Activated T-helper 2 cell treated with anti-CD3 and anti-CD28 coated beads, Interferon-gamma antibody, Interleukin-2, Interleukin-4, amounts not matched to agents 10 μg/mL and 5 μg/mL and 100 μg/mL, durations not matched to agents 14 hours and 24 hours and 36 hours (primary cell): Measurements from ENCODE around the gene FGF1. TPM values are rescaled to one million over a fixed set of nuclear protein-coding genes. Genes with fewer than 3 reads are reported as not detected.

Experiments
- DNase-seq: peaks from one replicate; pipeline ENCODE4 v3.0.0; 2021; ENCODE audit warnings: low spot score
- H3K27ac Mint-ChIP-seq: one replicate; pipeline ENCODE4 v1.8.0; 2021; ENCODE audit warnings: mixed read lengths
- H3K27me3 Mint-ChIP-seq: one replicate; pipeline ENCODE4 v1.8.0; 2021; ENCODE audit warnings: low read depth, mixed read lengths
- H3K36me3 Mint-ChIP-seq: one replicate; pipeline ENCODE4 v1.8.0; 2021; ENCODE audit warnings: low read depth, mixed read lengths
- H3K4me1 Mint-ChIP-seq: one replicate; pipeline ENCODE4 v1.8.0; 2021; ENCODE audit warnings: low read depth, mixed read lengths
- H3K4me3 Mint-ChIP-seq: one replicate; pipeline ENCODE4 v1.8.0; 2021; ENCODE audit warnings: low read depth, mild to moderate bottlenecking, moderate library complexity, mixed read lengths
- H3K9me3 Mint-ChIP-seq: one replicate; pipeline ENCODE4 v1.8.0; 2021; ENCODE audit warnings: mixed read lengths
- intact Hi-C: fragments of 100-400 bp; cut with micrococcal nuclease; formaldehyde crosslinking; loops from one replicate; pipeline ENCODE4 v1.15.1; 2023
- total RNA-seq: library from RNA; stranded (reverse); gene quantifications from 2 replicates; pipeline ENCODE4 v1.2.3, GENCODE V29; 2022

FGF1 gene
- not detected in 2 replicates for total RNA-seq

- intact Hi-C loops, result no loop called here
- no peak for DNase-seq
- no peak within 1 kb of the TSS for H3K4me3 Mint-ChIP-seq
- no peak within 1 kb of the TSS for H3K27ac Mint-ChIP-seq
- peaks cover 5% of the 10 kb centered on the region for H3K27me3 Mint-ChIP-seq
- H3K4me1 Mint-ChIP-seq, result no peaks in the 10 kb centered on the region
- no peaks in the 10 kb centered on the region for H3K9me3 Mint-ChIP-seq
- no peaks in the 10 kb centered on the region for H3K36me3 Mint-ChIP-seq
These were observed at the start of gene FGF1 for GRCh38 chr5:142685418-142686209. Gene FGF1, minus strand, starts transcription at chr5:142686090. Its CDS starts 71,963 bp downstream, at chr5:142614127.

DNA sequence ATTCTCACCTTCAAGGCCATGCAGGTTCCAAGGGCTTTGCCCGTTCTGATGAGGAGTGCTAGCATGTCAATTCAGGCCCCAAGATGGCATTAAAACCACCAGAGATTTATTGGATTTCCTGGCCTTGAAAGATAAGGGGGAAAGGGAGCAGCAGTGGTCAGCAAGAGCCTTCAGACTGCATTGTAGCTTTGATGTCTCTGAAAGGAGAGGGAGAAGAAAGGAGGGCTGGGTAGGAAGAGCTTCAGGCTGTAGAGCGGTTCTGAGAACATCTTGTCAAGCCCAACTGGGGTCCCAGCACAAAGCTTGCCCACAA, 41.8 kb upstream of the FGF1 start:
- Mint-ChIP-seq H3K4me3 (no peak overlapping the region), H3K4me1 (peaks cover 2% of the 10 kb centered on the region), H3K36me3 (no peaks in the 10 kb centered on the region), H3K27ac (no peak overlapping the region), H3K27me3 (peaks cover 5% of the 10 kb centered on the region), H3K9me3 (no peaks in the 10 kb centered on the region)
- DNase-seq, result no peak
- intact Hi-C loops, result no loop called here

DNA sequence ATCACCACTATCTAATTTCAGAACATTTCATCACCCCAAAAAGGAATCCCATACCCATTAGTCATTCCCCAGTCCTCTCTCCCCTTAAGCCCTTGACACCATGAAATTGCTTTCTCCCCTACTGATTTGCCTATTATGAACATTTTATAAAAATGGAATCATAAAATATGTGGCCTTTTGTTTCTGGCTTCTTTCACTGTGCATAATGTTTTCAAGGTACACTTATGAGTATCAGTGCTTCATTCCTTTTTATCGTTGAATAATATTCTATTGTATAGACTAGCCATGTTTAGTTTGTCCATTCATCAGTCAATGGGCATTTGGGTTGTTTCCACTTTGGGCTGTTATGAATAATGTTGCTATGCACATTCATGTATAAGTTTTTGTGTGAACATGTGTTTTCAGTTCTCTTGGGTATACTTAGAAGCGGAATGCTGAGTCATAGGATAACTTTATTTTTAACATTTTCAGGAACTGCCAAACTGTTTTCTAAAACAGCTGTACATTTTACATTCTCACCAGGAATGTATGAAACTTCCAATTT, 40.4 kb upstream of the FGF1 start:
- peaks cover 2% of the 10 kb centered on the region for H3K4me1 Mint-ChIP-seq
- peaks cover 5% of the 10 kb centered on the region for H3K27me3 Mint-ChIP-seq
- H3K27ac Mint-ChIP-seq, result no peak overlapping the region

DNA sequence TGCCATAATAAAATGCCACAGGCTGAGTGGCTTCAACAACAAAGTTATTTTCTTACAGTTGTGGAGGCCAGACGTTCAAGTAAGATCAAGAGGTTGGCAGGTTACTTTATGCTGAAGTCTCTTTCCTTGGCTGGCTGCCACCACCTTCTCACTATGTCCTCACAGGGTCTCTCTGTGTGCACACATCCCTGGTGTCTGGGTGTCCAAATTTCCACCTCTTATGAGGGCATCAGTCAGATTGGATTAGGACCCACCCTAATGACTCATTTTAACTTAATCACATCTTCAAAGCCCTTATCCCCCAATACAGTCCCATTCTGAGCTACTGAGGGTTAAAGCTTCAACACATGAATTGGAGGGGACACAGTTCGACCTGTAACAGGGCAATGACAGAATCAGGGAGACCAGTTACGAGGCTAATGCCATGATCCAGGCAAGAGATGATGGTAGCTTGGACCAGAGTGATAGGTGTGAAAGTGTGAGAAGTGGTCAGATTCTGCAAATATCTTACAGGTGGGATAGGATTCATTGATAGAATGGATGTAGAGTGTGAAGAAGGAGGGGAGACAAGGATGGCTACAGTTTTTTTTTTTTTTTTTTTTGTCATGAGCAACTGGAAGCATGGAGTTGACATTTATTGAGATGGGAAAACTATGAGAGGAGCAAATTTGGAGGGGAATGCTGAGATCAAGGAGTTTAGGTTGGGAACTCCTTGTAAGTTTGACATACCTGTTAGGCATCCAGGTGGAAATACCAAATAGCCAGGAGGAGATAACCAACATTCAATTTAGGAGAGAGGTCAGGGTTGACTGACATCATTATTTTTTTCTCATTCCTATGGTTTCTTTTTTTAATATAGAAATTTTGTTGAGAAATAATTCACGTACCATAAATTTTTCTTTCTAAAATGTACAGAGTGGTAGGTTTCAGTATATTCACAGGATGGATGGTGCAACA, 39.6 kb upstream of the FGF1 start:
- no peaks in the 10 kb centered on the region for H3K9me3 Mint-ChIP-seq
- H3K4me3 Mint-ChIP-seq, result no peak overlapping the region
- DNase-seq, result no peak
- peaks cover 5% of the 10 kb centered on the region for H3K27me3 Mint-ChIP-seq
- no peak overlapping the region for H3K27ac Mint-ChIP-seq
- no peaks in the 10 kb centered on the region for H3K36me3 Mint-ChIP-seq
- H3K4me1 Mint-ChIP-seq, result peaks cover 2% of the 10 kb centered on the region
- intact Hi-C loops, result no loop called here

More for the DNA sequence above, 40.4 kb upstream of the FGF1 start:
- DNase-seq, result no peak
- no peaks in the 10 kb centered on the region for H3K36me3 Mint-ChIP-seq
- no peak overlapping the region for H3K4me3 Mint-ChIP-seq
- H3K9me3 Mint-ChIP-seq, result no peaks in the 10 kb centered on the region
- intact Hi-C loops, result no loop called here

- no peaks in the 10 kb centered on the region for H3K36me3 Mint-ChIP-seq
- H3K27me3 Mint-ChIP-seq, result peaks cover 4% of the 10 kb centered on the region
- H3K27ac Mint-ChIP-seq, result no peak overlapping the region
- no peaks in the 10 kb centered on the region for H3K9me3 Mint-ChIP-seq
- no peak for DNase-seq
- H3K4me3 Mint-ChIP-seq, result no peak overlapping the region
- intact Hi-C loops, result no loop called here
- H3K4me1 Mint-ChIP-seq, result peaks cover 2% of the 10 kb centered on the region
These were observed 38.9 kb upstream of the FGF1 start for GRCh38 chr5:142724821-142725220.

- no peak for DNase-seq
- no peaks in the 10 kb centered on the region for H3K36me3 Mint-ChIP-seq
- no peak overlapping the region for H3K27ac Mint-ChIP-seq
- H3K4me1 Mint-ChIP-seq, result peaks cover 2% of the 10 kb centered on the region
- peaks cover 9% of the 10 kb centered on the region for H3K27me3 Mint-ChIP-seq
- intact Hi-C loops, result no loop called here
- H3K4me3 Mint-ChIP-seq, result no peak overlapping the region
- no peaks in the 10 kb centered on the region for H3K9me3 Mint-ChIP-seq
These were observed 37.0 kb upstream of the FGF1 start for GRCh38 chr5:142722896-142723295.

GRCh38 chr5:142722146-142722545, 36.3 kb upstream of the FGF1 start:
- Mint-ChIP-seq H3K4me3 (no peak overlapping the region), H3K36me3 (no peaks in the 10 kb centered on the region), H3K27ac (no peak overlapping the region), H3K9me3 (no peaks in the 10 kb centered on the region), H3K4me1 (peaks cover 2% of the 10 kb centered on the region), H3K27me3 (peaks cover 9% of the 10 kb centered on the region)
- no peak for DNase-seq
- intact Hi-C loops, result no loop called here

GRCh38 chr5:142720641-142721271, 34.9 kb upstream of the FGF1 start:
- Mint-ChIP-seq H3K9me3 (no peaks in the 10 kb centered on the region), H3K27ac (no peak overlapping the region), H3K27me3 (peaks cover 12% of the 10 kb centered on the region), H3K4me3 (no peak overlapping the region), H3K36me3 (no peaks in the 10 kb centered on the region), H3K4me1 (no peaks in the 10 kb centered on the region)
- no peak for DNase-seq
- intact Hi-C loops, result no loop called here

DNA sequence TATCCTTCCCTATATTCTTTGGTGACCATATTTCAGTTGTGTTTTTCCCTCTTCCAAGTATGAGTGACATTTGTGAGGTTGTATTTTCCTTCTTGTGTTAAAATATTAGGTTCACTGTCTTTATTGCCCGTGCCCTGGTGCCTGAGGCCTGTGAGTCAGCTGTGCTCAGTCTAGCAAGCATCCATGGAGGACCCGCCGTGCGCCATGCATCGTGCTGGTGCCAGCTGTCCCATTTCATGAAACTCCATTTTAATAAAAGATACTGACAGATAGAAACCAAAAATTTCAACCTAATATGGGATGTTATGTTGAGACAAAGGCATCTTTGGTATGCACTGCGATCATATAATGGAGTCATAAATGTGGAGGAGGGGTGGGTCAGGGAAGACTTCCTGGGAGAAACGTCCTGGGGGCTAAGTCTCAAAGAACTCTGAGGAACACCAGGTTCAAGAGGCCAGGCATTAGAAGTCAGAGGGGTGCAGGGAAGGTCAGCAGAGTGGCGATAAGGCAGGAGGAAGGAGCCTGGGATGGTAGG, 34.0 kb upstream of the FGF1 start:
- Mint-ChIP-seq H3K4me1 (no peaks in the 10 kb centered on the region), H3K27me3 (peaks cover 14% of the 10 kb centered on the region), H3K9me3 (no peaks in the 10 kb centered on the region), H3K36me3 (no peaks in the 10 kb centered on the region), H3K27ac (no peak overlapping the region), H3K4me3 (no peak overlapping the region)
- intact Hi-C loops, result loop anchor here (5.0 kb wide), 1 partner anchor 62 kb away; no protein-coding TSS in a partner anchor
- no peak for DNase-seq

GRCh38 chr5:142717582-142718215, 31.8 kb upstream of the FGF1 start:
- Mint-ChIP-seq H3K4me3 (no peak overlapping the region), H3K4me1 (peaks cover 6% of the 10 kb centered on the region), H3K9me3 (no peaks in the 10 kb centered on the region), H3K36me3 (no peaks in the 10 kb centered on the region), H3K27me3 (peaks cover 16% of the 10 kb centered on the region), H3K27ac (no peak overlapping the region)
- intact Hi-C loops, result loop anchor here (1.0 to 5.0 kb wide), 2 partner anchors 65 to 163 kb away; no protein-coding TSS in a partner anchor
- DNase-seq, result no peak

GRCh38 chr5:142716963-142717362, 31.1 kb upstream of the FGF1 start:
- Mint-ChIP-seq H3K4me3 (no peak overlapping the region), H3K36me3 (no peaks in the 10 kb centered on the region), H3K27ac (no peak overlapping the region), H3K27me3 (peaks cover 16% of the 10 kb centered on the region), H3K9me3 (peaks cover 5% of the 10 kb centered on the region), H3K4me1 (peaks cover 6% of the 10 kb centered on the region)
- intact Hi-C loops, result loop anchor here (1.0 to 5.0 kb wide), 2 partner anchors 65 to 163 kb away; no protein-coding TSS in a partner anchor
- DNase-seq, result peak; percentile 13

DNA sequence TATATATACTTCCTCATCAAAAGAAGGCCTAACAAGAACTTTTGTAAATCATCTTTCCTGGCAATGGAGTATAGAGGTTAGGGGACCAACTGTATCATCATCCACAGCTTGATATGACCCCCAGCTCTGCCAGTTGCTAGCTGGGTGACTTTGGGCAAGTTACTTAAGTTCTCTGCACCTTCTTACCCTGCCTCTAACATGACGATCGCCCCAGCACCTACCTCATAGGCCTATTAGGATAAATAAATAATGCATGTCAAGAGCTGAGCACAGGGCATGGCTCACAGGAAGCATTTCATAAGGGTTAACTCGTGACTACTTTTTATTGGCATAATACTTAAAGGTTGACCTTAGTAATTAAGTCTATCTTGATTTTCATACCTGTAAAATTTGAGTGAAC, 29.4 kb upstream of the FGF1 start:
- DNase-seq, result no peak
- no peak overlapping the region for H3K4me3 Mint-ChIP-seq
- H3K27ac Mint-ChIP-seq, result no peak overlapping the region
- intact Hi-C loops, result loop anchor here (5.0 kb wide), 1 partner anchor 67 kb away; no protein-coding TSS in a partner anchor
- peaks cover 9% of the 10 kb centered on the region for H3K9me3 Mint-ChIP-seq
- peaks cover 16% of the 10 kb centered on the region for H3K27me3 Mint-ChIP-seq
- H3K36me3 Mint-ChIP-seq, result no peaks in the 10 kb centered on the region
- H3K4me1 Mint-ChIP-seq, result peaks cover 6% of the 10 kb centered on the region
